CD8-positive, alpha-beta memory T cell (primary cell): Measurements from ENCODE around the gene SEZ6L. TPM values are rescaled to one million over a fixed set of nuclear protein-coding genes. Genes with fewer than 3 reads are reported as not detected.

Source experiments
- CTCF ChIA-PET: fragments of 350-600 bp; sonication (Branson Sonifier 250); formaldehyde crosslinking; loops from one replicate; lab custom pipeline; 2021; ENCODE audit warnings: antibody characterized with exemption; lab: Charles Lee
- POLR2A ChIA-PET: fragments of 350-600 bp; sonication (Branson Sonifier 250); formaldehyde crosslinking; loops from one replicate; lab custom pipeline; 2021; ENCODE audit warnings: antibody characterized with exemption; lab: Charles Lee
- DNase-seq, 5 donors: peaks; one replicate each; pipeline versions ENCODE4 v3.0.0 to v3.0.0-alpha.2; 2020 to 2022; ENCODE audit warnings: mixed read lengths in 1 of 5
- H3K27ac ChIP-seq: one replicate; pipeline ENCODE4 v1.7.0; 2013; ENCODE audit warnings: low read depth, mild to moderate bottlenecking, low read length, moderate library complexity
- H3K27me3 ChIP-seq: 2 replicates; pipeline ENCODE4 v1.7.0; 2013; ENCODE audit warnings: low read length, mild to moderate bottlenecking; ENCODE audit not compliant: insufficient read depth, poor library complexity, severe bottlenecking
- H3K36me3 ChIP-seq: 2 replicates; pipeline ENCODE4 v1.7.0; 2013; ENCODE audit warnings: mild to moderate bottlenecking, low read length, moderate library complexity; ENCODE audit not compliant: insufficient read depth
- H3K4me1 ChIP-seq: 2 replicates; pipeline ENCODE4 v1.7.0; 2013; ENCODE audit warnings: mild to moderate bottlenecking, low read length, moderate library complexity; ENCODE audit not compliant: insufficient read depth
- H3K4me3 ChIP-seq: 2 replicates; pipeline ENCODE4 v1.7.0; 2013; ENCODE audit warnings: mild to moderate bottlenecking, low read length
- H3K9me3 ChIP-seq: 2 replicates; pipeline ENCODE4 v1.7.0; 2013; ENCODE audit warnings: mild to moderate bottlenecking, low read length
- H3K27ac Mint-ChIP-seq, 8 donors: one replicate each; pipeline ENCODE4 v1.8.0; 2020 to 2021; ENCODE audit warnings: mixed read lengths in 8 of 8, mild to moderate bottlenecking in 6 of 8, inconsistent platforms in 3 of 8, moderate library complexity in 3 of 8
- H3K27me3 Mint-ChIP-seq, 2 donors: one replicate each; pipeline ENCODE4 v1.8.0; 2020 to 2021; ENCODE audit warnings: mixed read lengths in 2 of 2, mild to moderate bottlenecking in 1 of 2, moderate library complexity in 1 of 2
- H3K36me3 Mint-ChIP-seq, 3 donors: one replicate each; pipeline ENCODE4 v1.8.0; 2020 to 2021; ENCODE audit warnings: mixed read lengths in 3 of 3, inconsistent platforms in 1 of 3, mild to moderate bottlenecking in 1 of 3
- H3K4me1 Mint-ChIP-seq, 3 donors: one replicate each; pipeline ENCODE4 v1.8.0; 2020 to 2021; ENCODE audit warnings: mixed read lengths in 3 of 3, inconsistent platforms in 1 of 3, mild to moderate bottlenecking in 1 of 3
- H3K4me3 Mint-ChIP-seq, 7 donors: one replicate each; pipeline ENCODE4 v1.8.0; 2020 to 2021; ENCODE audit warnings: mixed read lengths in 7 of 7, mild to moderate bottlenecking in 6 of 7, moderate library complexity in 4 of 7, inconsistent platforms in 2 of 7
- H3K9me3 Mint-ChIP-seq, 5 donors: one replicate each; pipeline ENCODE4 v1.8.0; 2020 to 2022; ENCODE audit warnings: mixed read lengths in 5 of 5, mild to moderate bottlenecking in 3 of 5, moderate library complexity in 2 of 5, inconsistent platforms in 1 of 5
- polyA plus RNA-seq: library from polyadenylated mRNA; unstranded; fragments of 300-500 nt; fragmentation: Illumina TruSeq; gene quantifications from one replicate; pipeline ENCODE4 v1.2.3, GENCODE V29; 2021
- total RNA-seq, 2 experiments: library from RNA; stranded (reverse); gene quantifications; one replicate each; pipeline ENCODE4 v1.2.3, GENCODE V29; 2021

Gene SEZ6L
- total and polyA plus RNA-seq, 3 experiments from 2014 or later: not detected

GRCh38 chr22:26276529-26277160 lies 107.4 kb downstream of the SEZ6L start:
- Histone ChIP-seq H3K27me3 (no peaks in the 10 kb centered on the region), H3K36me3 (no peaks in the 10 kb centered on the region), H3K9me3 (no peaks in the 10 kb centered on the region), H3K4me3 (no peak overlapping the region), H3K27ac (no peak overlapping the region), H3K4me1 (no peaks in the 10 kb centered on the region)
- peaks cover 11 to 26% of the 10 kb centered on the region in 2 donors for H3K27me3 Mint-ChIP-seq
- H3K9me3 Mint-ChIP-seq: no peaks in the 10 kb centered on the region
- H3K4me3 Mint-ChIP-seq: no peak overlapping the region
- H3K36me3 Mint-ChIP-seq: no peaks in the 10 kb centered on the region
- H3K27ac Mint-ChIP-seq: no peak overlapping the region
- CTCF ChIA-PET: no interaction called here
- H3K4me1 Mint-ChIP-seq: no peaks in the 10 kb centered on the region
- POLR2A ChIA-PET: no interaction called here
- DNase-seq: no peak

GRCh38 chr22:26281941-26282340 lies 112.7 kb downstream of the SEZ6L start:
- no peak overlapping the region for H3K4me3 ChIP-seq
- Mint-ChIP-seq H3K27ac (no peak overlapping the region), H3K9me3 (peaks cover 0 to 2% (median 0%) of the 10 kb centered on the region in 5 donors), H3K36me3 (no peaks in the 10 kb centered on the region), H3K4me1 (no peaks in the 10 kb centered on the region), H3K4me3 (no peak overlapping the region), H3K27me3 (peaks cover 19 to 37% of the 10 kb centered on the region in 2 donors)
- H3K27me3 ChIP-seq: no peaks in the 10 kb centered on the region
- no peaks in the 10 kb centered on the region for H3K4me1 ChIP-seq
- no peaks in the 10 kb centered on the region for H3K9me3 ChIP-seq
- ChIA-PET CTCF (no interaction called here), POLR2A (no interaction called here)
- no peak overlapping the region for H3K27ac ChIP-seq
- H3K36me3 ChIP-seq: no peaks in the 10 kb centered on the region
- DNase-seq: no peak

DNA sequence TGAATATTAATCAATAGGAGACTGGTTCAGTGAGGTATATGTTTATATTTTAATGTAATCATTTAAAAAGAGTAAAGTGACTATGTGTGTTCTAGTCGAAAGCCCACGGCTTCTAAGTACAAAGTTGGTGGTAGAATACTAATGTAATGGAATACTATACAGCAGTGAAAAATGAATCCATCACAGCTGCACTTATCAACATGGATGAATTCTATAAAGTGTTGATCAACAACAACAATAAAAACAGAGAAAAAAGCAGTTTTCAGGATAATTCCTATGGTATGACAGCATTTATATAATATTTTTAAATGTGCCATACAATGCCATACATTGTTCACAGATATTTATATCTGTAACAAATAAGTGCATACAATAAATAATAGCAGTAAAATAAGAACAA lies 114.1 kb downstream of the SEZ6L start:
- peaks cover 0 to 2% (median 0%) of the 10 kb centered on the region in 5 donors for H3K9me3 Mint-ChIP-seq
- no peaks in the 10 kb centered on the region for H3K36me3 ChIP-seq
- peaks cover 18 to 33% of the 10 kb centered on the region in 2 donors for H3K27me3 Mint-ChIP-seq
- no peaks in the 10 kb centered on the region for H3K27me3 ChIP-seq
- H3K9me3 ChIP-seq: no peaks in the 10 kb centered on the region
- ChIA-PET POLR2A (no interaction called here), CTCF (no interaction called here)
- H3K4me3 Mint-ChIP-seq: no peak overlapping the region
- H3K27ac Mint-ChIP-seq: no peak overlapping the region
- no peak for DNase-seq
- no peaks in the 10 kb centered on the region for H3K4me1 Mint-ChIP-seq
- no peak overlapping the region for H3K4me3 ChIP-seq
- no peak overlapping the region for H3K27ac ChIP-seq
- no peaks in the 10 kb centered on the region for H3K36me3 Mint-ChIP-seq
- H3K4me1 ChIP-seq: no peaks in the 10 kb centered on the region

DNA sequence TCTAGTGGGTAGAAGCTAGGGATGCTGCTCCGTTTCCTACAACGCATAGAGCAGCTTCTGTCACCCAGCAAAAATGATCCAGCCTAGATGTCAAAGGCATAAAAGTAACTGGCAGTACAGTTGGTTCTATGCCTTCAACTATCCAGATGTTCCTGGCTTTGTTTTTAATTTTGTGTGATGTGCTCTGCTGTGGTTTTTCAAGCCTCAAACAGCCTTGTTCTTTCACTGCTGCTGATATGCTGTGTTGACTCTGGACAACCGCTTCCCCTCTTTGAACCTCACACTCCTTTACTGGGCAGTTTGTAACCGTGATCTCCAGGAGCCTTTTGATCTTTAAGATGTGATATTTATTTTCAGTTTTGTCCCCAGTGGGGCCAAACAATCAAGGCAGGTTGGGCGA lies 116.4 kb downstream of the SEZ6L start:
- peaks cover 0 to 2% (median 0%) of the 10 kb centered on the region in 5 donors for H3K9me3 Mint-ChIP-seq
- ChIA-PET CTCF (no interaction called here), POLR2A (no interaction called here)
- Histone ChIP-seq H3K4me1 (no peaks in the 10 kb centered on the region), H3K27me3 (peaks cover 7% of the 10 kb centered on the region), H3K36me3 (no peaks in the 10 kb centered on the region), H3K9me3 (no peaks in the 10 kb centered on the region), H3K4me3 (no peak overlapping the region), H3K27ac (no peak overlapping the region)
- H3K36me3 Mint-ChIP-seq: no peaks in the 10 kb centered on the region
- H3K27ac Mint-ChIP-seq: peak overlapping the region in 1 of 8 donors; percentile 14
- DNase-seq: no peak
- H3K4me1 Mint-ChIP-seq: no peaks in the 10 kb centered on the region
- H3K4me3 Mint-ChIP-seq: no peak overlapping the region
- peaks cover 18 to 33% of the 10 kb centered on the region in 2 donors for H3K27me3 Mint-ChIP-seq

GRCh38 chr22:26286091-26286820 lies 117.0 kb downstream of the SEZ6L start:
- Mint-ChIP-seq H3K27ac (no peak overlapping the region), H3K4me3 (no peak overlapping the region), H3K9me3 (peaks cover 0 to 2% (median 0%) of the 10 kb centered on the region in 5 donors), H3K27me3 (peaks cover 18 to 33% of the 10 kb centered on the region in 2 donors), H3K4me1 (no peaks in the 10 kb centered on the region), H3K36me3 (no peaks in the 10 kb centered on the region)
- no peaks in the 10 kb centered on the region for H3K9me3 ChIP-seq
- no peak for DNase-seq
- POLR2A ChIA-PET: no interaction called here
- CTCF ChIA-PET: no interaction called here
- peaks cover 7% of the 10 kb centered on the region for H3K27me3 ChIP-seq
- no peak overlapping the region for H3K4me3 ChIP-seq
- no peaks in the 10 kb centered on the region for H3K4me1 ChIP-seq
- no peaks in the 10 kb centered on the region for H3K36me3 ChIP-seq
- no peak overlapping the region for H3K27ac ChIP-seq

DNA sequence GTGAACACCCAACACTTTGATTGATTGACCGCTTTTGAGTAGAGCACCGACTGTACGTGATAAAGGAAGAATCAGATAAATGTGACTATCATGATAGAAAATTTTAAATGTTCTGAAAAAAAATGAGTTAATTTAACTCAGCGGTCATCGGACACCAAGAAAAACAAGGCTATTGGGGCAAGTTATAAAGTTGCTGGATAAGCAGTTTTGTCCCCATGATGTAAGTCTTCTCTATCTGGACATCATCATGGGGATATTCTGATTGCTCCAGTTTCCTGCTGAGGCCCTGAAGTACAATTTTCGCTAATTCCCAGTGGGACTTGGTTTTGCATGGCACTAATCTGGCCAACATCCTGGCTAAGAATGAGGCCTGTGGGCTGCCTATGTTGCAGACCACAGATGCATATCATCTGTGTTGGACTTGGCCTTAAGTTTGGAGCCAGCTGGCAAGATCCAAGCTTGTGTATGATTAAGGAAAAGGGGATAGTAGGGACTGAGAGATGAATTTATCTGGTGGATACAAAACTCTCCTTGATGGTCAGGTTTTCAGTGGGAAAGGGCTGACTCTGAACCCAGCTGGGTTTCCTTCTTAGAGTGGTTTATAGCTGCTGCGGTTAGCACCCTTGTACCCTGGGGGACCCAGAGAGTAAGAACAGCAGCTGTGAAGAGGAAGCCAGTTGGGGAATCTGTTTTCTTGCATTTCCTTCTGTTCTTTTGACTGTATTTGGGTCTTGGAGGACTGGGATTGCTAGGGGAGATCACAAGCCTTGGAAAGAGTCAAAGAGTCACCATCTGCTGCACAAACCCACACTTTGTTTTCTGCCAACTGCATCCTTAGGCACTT lies 118.3 kb downstream of the SEZ6L start:
- peak overlapping the region in 1 of 8 donors; percentile 37 for H3K27ac Mint-ChIP-seq
- DNase-seq: no peak
- no peak overlapping the region for H3K27ac ChIP-seq
- H3K36me3 ChIP-seq: no peaks in the 10 kb centered on the region
- H3K27me3 Mint-ChIP-seq: peaks cover 10 to 23% of the 10 kb centered on the region in 2 donors
- no peak overlapping the region for H3K4me3 ChIP-seq
- no peak overlapping the region for H3K4me3 Mint-ChIP-seq
- no peaks in the 10 kb centered on the region for H3K9me3 ChIP-seq
- ChIA-PET CTCF (no interaction called here), POLR2A (no interaction called here)
- H3K9me3 Mint-ChIP-seq: no peaks in the 10 kb centered on the region
- peaks cover 7% of the 10 kb centered on the region for H3K27me3 ChIP-seq
- H3K36me3 Mint-ChIP-seq: no peaks in the 10 kb centered on the region
- H3K4me1 ChIP-seq: no peaks in the 10 kb centered on the region
- no peaks in the 10 kb centered on the region for H3K4me1 Mint-ChIP-seq

GRCh38 chr22:26289611-26290101 lies 120.4 kb downstream of the SEZ6L start:
- Histone ChIP-seq H3K27me3 (peaks cover 7% of the 10 kb centered on the region), H3K9me3 (no peaks in the 10 kb centered on the region), H3K27ac (no peak overlapping the region), H3K4me1 (peaks cover 8% of the 10 kb centered on the region), H3K4me3 (no peak overlapping the region), H3K36me3 (no peaks in the 10 kb centered on the region)
- H3K4me3 Mint-ChIP-seq: no peak overlapping the region
- no peaks in the 10 kb centered on the region for H3K9me3 Mint-ChIP-seq
- ChIA-PET POLR2A (no interaction called here), CTCF (no interaction called here)
- no peaks in the 10 kb centered on the region for H3K36me3 Mint-ChIP-seq
- no peak for DNase-seq
- H3K4me1 Mint-ChIP-seq: peaks cover 4 to 10% (median 8%) of the 10 kb centered on the region in 3 donors
- H3K27me3 Mint-ChIP-seq: peaks cover 3 to 13% of the 10 kb centered on the region in 2 donors
- H3K27ac Mint-ChIP-seq: no peak overlapping the region
